Measurements from ENCODE around the gene CPZ.

DNA sequence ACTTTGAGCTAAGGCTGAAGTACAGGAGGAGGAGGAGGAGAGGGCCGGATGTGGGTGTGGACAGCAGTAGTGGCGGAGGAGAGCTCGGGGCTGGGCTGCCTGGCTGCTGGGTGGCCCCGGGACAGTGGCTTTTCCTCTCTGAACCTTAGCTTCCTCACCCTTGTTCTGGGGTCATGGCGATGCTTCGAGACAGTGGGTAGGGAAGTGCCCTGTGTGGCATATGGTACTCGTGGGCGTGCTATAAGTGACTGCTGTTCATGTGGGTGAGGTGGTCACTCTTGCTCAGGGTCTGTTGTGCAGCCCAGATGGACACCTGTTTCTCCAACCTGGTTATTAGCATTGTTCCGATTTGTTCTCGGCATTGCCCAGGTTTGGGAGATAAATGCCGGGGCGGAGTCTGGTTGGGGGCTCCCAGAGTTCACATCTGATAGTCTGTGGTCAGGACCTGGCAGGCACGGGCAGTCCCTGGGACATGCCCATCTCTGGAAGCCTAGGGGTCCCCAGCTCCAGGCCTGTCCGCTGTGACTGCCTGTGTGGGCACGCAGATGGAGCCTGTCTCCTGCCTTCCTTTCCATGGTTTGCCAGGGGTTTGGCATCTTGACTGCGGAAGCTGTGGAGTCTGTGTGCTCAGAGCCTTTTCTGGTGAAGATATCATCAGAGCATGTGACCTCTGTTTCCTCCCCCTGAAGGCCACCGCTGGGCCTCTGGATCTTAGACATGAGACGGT, 4.9 kb upstream of the CPZ start:
- no peak for TF ChIP-seq POLR2A (IDR thresholded peaks at IDR 0.05)
- no peak for TF ChIP-seq CTCF (IDR thresholded peaks at IDR 0.05)

Measured in heart left ventricle (tissue), 13 donors.